DND-41 (cell line): ENCODE measurements around the gene R3HDM1.

Experiments
- EZH2 ChIP-seq: IDR thresholded peaks from 3 replicates; pipeline ENCODE4 v1.6.1; 2012; ENCODE audit warnings: borderline replicate concordance, low read depth, mild to moderate bottlenecking, moderate library complexity, low read length, inconsistent platforms; ENCODE audit not compliant: severe bottlenecking
- TF ChIP-seq, protein P1 (sequence below): IDR thresholded peaks from 2 replicates; pipeline ENCODE4 v1.5.1; 2012; ENCODE audit warnings: borderline replicate concordance, low read length, moderate library complexity, mild to moderate bottlenecking; ENCODE audit not compliant: poor library complexity, severe bottlenecking; ENCODE audit errors: extremely low read depth

DNA sequence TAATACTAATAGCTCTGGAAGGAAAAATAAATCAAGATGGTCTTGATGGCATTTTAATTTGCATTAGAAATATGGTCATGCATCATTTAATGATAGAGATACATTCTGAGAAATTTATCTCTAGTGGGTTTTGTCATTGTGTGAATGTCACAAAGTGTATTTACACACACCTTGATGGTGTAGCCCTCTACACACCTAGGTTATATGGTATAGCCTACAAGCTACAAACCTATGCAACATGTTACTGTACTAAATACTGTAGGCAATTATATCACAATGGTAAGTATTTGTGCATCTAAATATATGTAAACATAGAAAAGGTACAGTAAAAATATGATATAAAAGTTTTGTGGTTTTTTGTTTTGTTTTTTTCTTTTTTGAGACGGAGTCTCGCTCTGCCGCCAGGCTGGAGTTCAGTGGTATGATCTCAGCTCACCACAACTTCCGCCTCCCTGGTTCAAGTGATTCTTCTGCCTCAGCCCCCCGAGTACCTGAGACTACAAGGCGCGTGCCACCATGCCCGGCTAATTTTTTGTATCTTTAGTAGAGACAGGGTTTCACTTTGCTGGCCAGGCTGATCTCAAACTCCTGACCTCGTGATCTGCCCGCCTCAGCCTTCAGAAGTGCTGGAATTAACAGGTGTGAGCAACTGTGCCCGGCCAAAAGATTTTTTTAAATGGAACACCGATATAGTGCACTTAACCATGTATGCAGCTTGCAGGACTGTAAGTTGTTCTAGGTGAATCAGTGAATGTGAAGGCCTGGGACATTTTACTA, 126.7 kb downstream of the R3HDM1 start:
- TF ChIP-seq, protein P1, sequence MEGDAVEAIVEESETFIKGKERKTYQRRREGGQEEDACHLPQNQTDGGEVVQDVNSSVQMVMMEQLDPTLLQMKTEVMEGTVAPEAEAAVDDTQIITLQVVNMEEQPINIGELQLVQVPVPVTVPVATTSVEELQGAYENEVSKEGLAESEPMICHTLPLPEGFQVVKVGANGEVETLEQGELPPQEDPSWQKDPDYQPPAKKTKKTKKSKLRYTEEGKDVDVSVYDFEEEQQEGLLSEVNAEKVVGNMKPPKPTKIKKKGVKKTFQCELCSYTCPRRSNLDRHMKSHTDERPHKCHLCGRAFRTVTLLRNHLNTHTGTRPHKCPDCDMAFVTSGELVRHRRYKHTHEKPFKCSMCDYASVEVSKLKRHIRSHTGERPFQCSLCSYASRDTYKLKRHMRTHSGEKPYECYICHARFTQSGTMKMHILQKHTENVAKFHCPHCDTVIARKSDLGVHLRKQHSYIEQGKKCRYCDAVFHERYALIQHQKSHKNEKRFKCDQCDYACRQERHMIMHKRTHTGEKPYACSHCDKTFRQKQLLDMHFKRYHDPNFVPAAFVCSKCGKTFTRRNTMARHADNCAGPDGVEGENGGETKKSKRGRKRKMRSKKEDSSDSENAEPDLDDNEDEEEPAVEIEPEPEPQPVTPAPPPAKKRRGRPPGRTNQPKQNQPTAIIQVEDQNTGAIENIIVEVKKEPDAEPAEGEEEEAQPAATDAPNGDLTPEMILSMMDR: peak; percentile 4
- TF ChIP-seq EZH2: no peak
